ENCODE data around the gene CRKL.
A peak's percentile ranks its signal among the peaks of the same experiment; 100 is the strongest.

CRKL gene, protein sequence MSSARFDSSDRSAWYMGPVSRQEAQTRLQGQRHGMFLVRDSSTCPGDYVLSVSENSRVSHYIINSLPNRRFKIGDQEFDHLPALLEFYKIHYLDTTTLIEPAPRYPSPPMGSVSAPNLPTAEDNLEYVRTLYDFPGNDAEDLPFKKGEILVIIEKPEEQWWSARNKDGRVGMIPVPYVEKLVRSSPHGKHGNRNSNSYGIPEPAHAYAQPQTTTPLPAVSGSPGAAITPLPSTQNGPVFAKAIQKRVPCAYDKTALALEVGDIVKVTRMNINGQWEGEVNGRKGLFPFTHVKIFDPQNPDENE

DNA sequence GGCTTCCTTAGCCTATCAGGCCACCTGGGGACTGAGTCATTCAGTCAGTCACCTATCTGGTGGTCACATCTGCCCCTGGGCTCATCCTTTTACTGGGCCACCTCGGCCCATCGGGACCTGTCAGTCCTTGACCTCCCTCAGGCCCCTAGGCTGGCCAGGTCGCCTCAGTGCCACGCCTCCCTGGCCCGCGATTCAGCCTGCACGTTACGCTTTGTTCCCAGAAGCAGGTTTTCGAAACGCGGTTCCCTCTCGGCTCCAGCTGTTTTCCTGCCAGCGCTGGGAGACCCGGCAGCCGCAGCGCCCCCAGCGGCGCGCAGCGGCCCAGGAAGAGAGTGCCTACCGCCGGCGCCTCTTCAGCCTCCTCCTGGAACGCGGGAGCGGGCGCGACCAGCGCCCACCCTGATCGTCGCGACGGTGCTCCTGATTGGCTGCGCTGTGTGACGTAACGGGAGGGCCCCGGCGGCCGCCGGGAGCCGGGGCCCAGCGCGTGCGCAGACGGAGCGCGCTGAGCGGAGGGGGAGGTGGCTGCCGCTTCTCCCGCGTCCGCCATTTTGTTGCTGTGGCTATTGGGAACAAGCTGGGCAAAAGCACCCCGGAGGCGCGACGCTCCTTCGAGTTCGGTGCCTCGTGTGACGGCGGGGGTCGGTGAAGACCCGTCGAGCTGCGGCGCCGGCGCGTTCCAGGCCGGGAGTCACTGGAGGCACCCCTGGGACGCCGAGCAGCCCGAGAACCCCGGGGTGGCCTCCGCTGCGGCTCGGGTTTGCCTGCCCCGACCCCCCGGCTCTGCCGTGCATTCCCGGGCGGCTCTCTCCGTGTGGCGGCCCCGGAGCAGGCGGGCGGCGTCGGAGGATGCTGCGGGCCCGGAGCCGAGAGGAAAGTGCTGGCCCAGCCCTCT is at the start of gene CRKL:
Gene CRKL (plus strand): TSS at position 492 of the 895 bp plus-strand sequence. CDS start 528 bp downstream, outside the sequence.
- TF ChIP-seq, protein P1, sequence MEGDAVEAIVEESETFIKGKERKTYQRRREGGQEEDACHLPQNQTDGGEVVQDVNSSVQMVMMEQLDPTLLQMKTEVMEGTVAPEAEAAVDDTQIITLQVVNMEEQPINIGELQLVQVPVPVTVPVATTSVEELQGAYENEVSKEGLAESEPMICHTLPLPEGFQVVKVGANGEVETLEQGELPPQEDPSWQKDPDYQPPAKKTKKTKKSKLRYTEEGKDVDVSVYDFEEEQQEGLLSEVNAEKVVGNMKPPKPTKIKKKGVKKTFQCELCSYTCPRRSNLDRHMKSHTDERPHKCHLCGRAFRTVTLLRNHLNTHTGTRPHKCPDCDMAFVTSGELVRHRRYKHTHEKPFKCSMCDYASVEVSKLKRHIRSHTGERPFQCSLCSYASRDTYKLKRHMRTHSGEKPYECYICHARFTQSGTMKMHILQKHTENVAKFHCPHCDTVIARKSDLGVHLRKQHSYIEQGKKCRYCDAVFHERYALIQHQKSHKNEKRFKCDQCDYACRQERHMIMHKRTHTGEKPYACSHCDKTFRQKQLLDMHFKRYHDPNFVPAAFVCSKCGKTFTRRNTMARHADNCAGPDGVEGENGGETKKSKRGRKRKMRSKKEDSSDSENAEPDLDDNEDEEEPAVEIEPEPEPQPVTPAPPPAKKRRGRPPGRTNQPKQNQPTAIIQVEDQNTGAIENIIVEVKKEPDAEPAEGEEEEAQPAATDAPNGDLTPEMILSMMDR (IDR thresholded peaks at IDR 0.05; ENCODE audit: extremely low read depth, missing control alignments), result peak; percentile 77
- DNase-seq (ENCODE audit: low spot score), result peak; percentile 100

- no peak for DNase-seq (ENCODE audit: low spot score)
- TF ChIP-seq, protein P1 (IDR thresholded peaks at IDR 0.05; ENCODE audit: extremely low read depth, missing control alignments), result no peak
Observed at GRCh38 chr22:20868025-20868962, 48.9 kb upstream of the CRKL start.

- no peak for DNase-seq (ENCODE audit: low spot score)
- TF ChIP-seq, protein P1 (IDR thresholded peaks at IDR 0.05; ENCODE audit: extremely low read depth, missing control alignments), result no peak
Observed at GRCh38 chr22:20869234-20869633, 48.0 kb upstream of the CRKL start.

- DNase-seq (ENCODE audit: low spot score), result no peak
- TF ChIP-seq, protein P1 (IDR thresholded peaks at IDR 0.05; ENCODE audit: extremely low read depth, missing control alignments), result no peak
Observed at GRCh38 chr22:20873214-20873613, 44.0 kb upstream of the CRKL start.

DNA sequence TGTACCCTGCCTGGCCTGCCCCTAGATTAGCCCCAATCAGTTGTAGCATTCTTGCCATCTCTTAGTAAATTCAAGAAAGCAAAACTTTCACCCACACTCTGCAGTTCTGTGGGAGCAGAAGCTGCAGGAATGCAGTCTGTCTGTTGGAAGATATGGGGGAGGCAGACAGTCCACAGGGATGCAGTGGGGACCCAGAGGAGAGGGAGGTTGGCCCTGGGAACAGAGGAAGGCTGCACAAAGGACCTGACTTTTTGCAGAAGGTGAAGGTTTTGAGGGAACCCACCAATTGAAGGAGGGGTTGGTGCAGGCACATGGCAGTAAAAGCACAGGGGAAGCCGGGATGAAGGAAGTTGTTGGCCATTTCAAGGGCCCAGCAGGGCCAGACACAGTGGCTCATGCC is 41.9 kb upstream of the CRKL start:
- TF ChIP-seq, protein P1 (IDR thresholded peaks at IDR 0.05; ENCODE audit: extremely low read depth, missing control alignments), result no peak
- no peak for DNase-seq (ENCODE audit: low spot score)

GRCh38 chr22:20877715-20878114 is 39.5 kb upstream of the CRKL start:
- no peak for DNase-seq (ENCODE audit: low spot score)
- TF ChIP-seq, protein P1 (IDR thresholded peaks at IDR 0.05; ENCODE audit: extremely low read depth, missing control alignments), result no peak

Measured in GM20000 (cell line).